PC-9 (cell line): ENCODE data around the gene RPL13. TPM values are rescaled to one million over a fixed set of nuclear protein-coding genes. Genes with fewer than 3 reads are reported as not detected.

Source experiments
- BruUV-seq: library from RNA; stranded (reverse); fragments of 400-500 nt; replicated peaks from 2 replicates; lab custom pipeline; 2021; lab: Mats Ljungman, UMichigan
- CTCF ChIA-PET: fragments of 300-600 bp; sonication (Branson Sonifier 250); formaldehyde crosslinking; loops from one replicate; lab custom pipeline; 2022; ENCODE audit warnings: antibody characterized with exemption; lab: Charles Lee
- POLR2A ChIA-PET: fragments of 300-600 bp; sonication (Branson Sonifier 250); formaldehyde crosslinking; loops from one replicate; lab custom pipeline; 2022; ENCODE audit warnings: antibody characterized with exemption; ENCODE audit not compliant: unreplicated experiment; lab: Charles Lee
- DNase-seq, 2 experiments: peaks; one replicate each; pipeline versions ENCODE4 v3.0.0 to v3.0.0-alpha.2; 2015 to 2022; ENCODE audit warnings: mixed read lengths in 1 of 2
- H2AFZ ChIP-seq: fragments of 200-600 bp; sonication (generic); 2 replicates; pipeline ENCODE4 v1.8.1; 2017; ENCODE audit warnings: antibody characterized with exemption
- H3F3A ChIP-seq: fragments of 200-600 bp; sonication (generic); 2 replicates; pipeline ENCODE4 v1.8.1; 2017; ENCODE audit warnings: antibody characterized with exemption, mild to moderate bottlenecking, low read depth; ENCODE audit not compliant: insufficient read depth
- H3K27ac ChIP-seq: fragments of 200-600 bp; sonication (generic); 2 replicates; pipeline ENCODE4 v1.6.1; 2016; ENCODE audit warnings: mixed run types
- H3K27me3 ChIP-seq: fragments of 200-600 bp; sonication (generic); 2 replicates; pipeline ENCODE4 v1.6.1; 2016; ENCODE audit warnings: low read depth, mixed run types; ENCODE audit not compliant: insufficient read depth
- H3K36me3 ChIP-seq: fragments of 200-600 bp; sonication (generic); 2 replicates; pipeline ENCODE4 v1.6.1; 2016; ENCODE audit warnings: low read depth, mixed run types
- H3K4me1 ChIP-seq: fragments of 200-600 bp; sonication (generic); replicated peaks from 2 replicates; pipeline ENCODE4 v1.6.1; 2016; ENCODE audit warnings: mixed run types; ENCODE audit not compliant: insufficient read depth
- H3K4me2 ChIP-seq: fragments of 200-600 bp; sonication (generic); 2 replicates; pipeline ENCODE4 v1.6.1; 2017; ENCODE audit warnings: mixed run types
- H3K4me3 ChIP-seq: fragments of 200-600 bp; sonication (generic); 2 replicates; pipeline ENCODE4 v1.6.1; 2016; ENCODE audit warnings: mixed run types
- H3K79me2 ChIP-seq: fragments of 200-600 bp; sonication (generic); 2 replicates; pipeline ENCODE4 v1.6.1; 2017; ENCODE audit warnings: low read depth, mixed run types
- H3K9me2 ChIP-seq: fragments of 200-600 bp; sonication (generic); 2 replicates; pipeline ENCODE4 v1.8.1; 2017; ENCODE audit warnings: mild to moderate bottlenecking; ENCODE audit not compliant: insufficient read depth
- H3K9me3 ChIP-seq: fragments of 200-600 bp; sonication (generic); 2 replicates; pipeline ENCODE4 v1.8.1; 2016; ENCODE audit warnings: low read depth; ENCODE audit not compliant: insufficient read depth
- H4K20me1 ChIP-seq: fragments of 200-600 bp; sonication (generic); 2 replicates; pipeline ENCODE4 v1.8.1; 2017; ENCODE audit not compliant: insufficient read depth
- CTCF ChIP-seq: fragments of 200-600 bp; sonication (generic); conservative IDR thresholded peaks from 2 replicates; pipeline ENCODE4 v1.6.1; 2017; ENCODE audit warnings: mixed run types, antibody characterized with exemption, mild to moderate bottlenecking, moderate library complexity
- EZH2 ChIP-seq: fragments of 200-600 bp; sonication (generic); IDR thresholded peaks from 2 replicates; pipeline ENCODE4 v1.8.0; 2017; ENCODE audit warnings: antibody characterized with exemption, low read depth
- intact Hi-C: fragments of 100-400 bp; cut with micrococcal nuclease; formaldehyde crosslinking; loops from one replicate; pipeline ENCODE4 v1.10.0; 2022; ENCODE audit not compliant: unreplicated experiment
- total RNA-seq: library from RNA; stranded (reverse); gene quantifications from 2 replicates; pipeline ENCODE4 v1.2.3, GENCODE V29; 2021

Gene RPL13
- total RNA-seq, 1 experiment from 2014 or later: 2,045 TPM

- Histone ChIP-seq H3K27ac (no peak overlapping the region), H3F3A (peaks cover 20% of the 10 kb centered on the region; the same call in 1 of the 2 replicates), H3K27me3 (no peaks in the 10 kb centered on the region), H3K4me2 (no peak overlapping the region), H3K79me2 (no peaks in the 10 kb centered on the region), H3K9me2 (no peaks in the 10 kb centered on the region), H3K4me3 (no peak overlapping the region), H3K9me3 (no peaks in the 10 kb centered on the region), H3K4me1 (peaks cover 26% of the 10 kb centered on the region), H3K36me3 (no peaks in the 10 kb centered on the region), H2AFZ (no peak overlapping the region), H4K20me1 (no peaks in the 10 kb centered on the region)
- ChIA-PET CTCF (no interaction called here), POLR2A (interaction anchor here (0.6 kb wide), 1 partner anchor 276 kb away, joined by 24 read pairs; no protein-coding TSS in a partner anchor)
- DNase-seq: no peak
- BruUV-seq: no TSS peak
- intact Hi-C loops: no loop called here
- TF ChIP-seq CTCF (no peak), EZH2 (no peak)
These were observed 45.5 kb downstream of the RPL13 start for GRCh38 chr16:89606006-89606405.

GRCh38 chr16:89607453-89607852 is 47.0 kb downstream of the RPL13 start:
- intact Hi-C loops: no loop called here
- Histone ChIP-seq H3K9me2 (no peaks in the 10 kb centered on the region), H3K4me1 (peaks cover 23% of the 10 kb centered on the region), H3K36me3 (no peaks in the 10 kb centered on the region), H3K27me3 (no peaks in the 10 kb centered on the region), H3K9me3 (no peaks in the 10 kb centered on the region), H4K20me1 (no peaks in the 10 kb centered on the region), H3K79me2 (no peaks in the 10 kb centered on the region), H3K27ac (no peak overlapping the region), H2AFZ (no peak overlapping the region), H3K4me3 (no peak overlapping the region), H3K4me2 (no peak overlapping the region), H3F3A (peaks cover 20% of the 10 kb centered on the region; the same call in 1 of the 2 replicates)
- ChIA-PET POLR2A (no interaction called here), CTCF (no interaction called here)
- TF ChIP-seq CTCF: no peak
- TF ChIP-seq EZH2: no peak
- DNase-seq: no peak
- no TSS peak for BruUV-seq

- no peak overlapping the region for H3K4me2 ChIP-seq
- intact Hi-C loops: no loop called here
- BruUV-seq: no TSS peak
- no peaks in the 10 kb centered on the region for H3K9me3 ChIP-seq
- H3K4me1 ChIP-seq: peaks cover 17% of the 10 kb centered on the region
- ChIA-PET POLR2A (no interaction called here), CTCF (no interaction called here)
- H3K4me3 ChIP-seq: no peak overlapping the region
- no peaks in the 10 kb centered on the region for H3K9me2 ChIP-seq
- no peak for DNase-seq
- H3K27ac ChIP-seq: no peak overlapping the region
- H3F3A ChIP-seq: peaks cover 16% of the 10 kb centered on the region; the same call in 1 of the 2 replicates
- no peaks in the 10 kb centered on the region for H3K79me2 ChIP-seq
- no peak overlapping the region for H2AFZ ChIP-seq
- no peaks in the 10 kb centered on the region for H3K27me3 ChIP-seq
- no peaks in the 10 kb centered on the region for H3K36me3 ChIP-seq
- TF ChIP-seq EZH2: no peak
- no peak for TF ChIP-seq CTCF
- no peaks in the 10 kb centered on the region for H4K20me1 ChIP-seq
These were observed 47.7 kb downstream of the RPL13 start for GRCh38 chr16:89607937-89608740.
